Cardiac muscle cell (in vitro differentiated cells and primary cell): ENCODE results near the gene ZNF764. TPM values are rescaled to one million over a fixed set of nuclear protein-coding genes. Genes with fewer than 3 reads are reported as not detected.
A peak's percentile ranks its signal among the peaks of the same experiment; 100 is the strongest.
"Not testable (repeated sequence)": the region's sequence is repeated elsewhere in the genome, so short reads cannot be mapped to it uniquely, and the experiment has no call there.

Source experiments
- DNase-seq, 2 donors: peaks; one replicate each; pipeline versions ENCODE4 v3.0.0 to v3.0.0-alpha.2; 2010 to 2017; ENCODE audit warnings: low read depth in 1 of 2, low spot score in 1 of 2
- H3K27ac ChIP-seq: fragments of 200-600 bp; sonication (generic); 2 replicates; pipeline ENCODE4 v1.5.1; 2016
- H3K27me3 ChIP-seq: fragments of 200-600 bp; sonication (generic); 2 replicates; pipeline ENCODE4 v1.6.0; 2016; ENCODE audit warnings: control low read depth
- H3K36me3 ChIP-seq: fragments of 200-600 bp; sonication (generic); 2 replicates; pipeline ENCODE4 v1.5.1; 2016; ENCODE audit warnings: control low read depth
- H3K4me1 ChIP-seq: fragments of 200-600 bp; sonication (generic); 2 replicates; pipeline ENCODE4 v1.8.1; 2017; ENCODE audit warnings: low read depth, mild to moderate bottlenecking, mixed run types
- H3K4me3 ChIP-seq: fragments of 200-600 bp; sonication (generic); 2 replicates; pipeline ENCODE4 v1.5.1; 2016; ENCODE audit warnings: mild to moderate bottlenecking
- H3K9me3 ChIP-seq: fragments of 200-600 bp; sonication (generic); 2 replicates; pipeline ENCODE4 v1.5.1; 2017; ENCODE audit warnings: low read depth, mild to moderate bottlenecking, control low read depth
- CTCF ChIP-seq: IDR thresholded peaks from 2 replicates; pipeline ENCODE4 v1.5.1; 2012; ENCODE audit warnings: low read depth, mild to moderate bottlenecking, low read length
- polyA plus RNA-seq: library from polyadenylated mRNA; unstranded; fragments of >200 nt; fragmentation: Nextera tagmentation; extraction: Ambion mirVana; gene quantifications from 2 replicates; pipeline ENCODE4 v1.2.1, GENCODE V29; 2016
- total RNA-seq: library from RNA; depleted of rRNA; stranded (reverse); fragments of >200 nt; gene quantifications from 2 replicates; pipeline ENCODE4 v1.2.3, GENCODE V29; 2016

The ZNF764 gene
- total and polyA plus RNA-seq, 2 experiments from 2014 or later = 12.0 to 34.7 TPM

- TF ChIP-seq CTCF = no peak
- H3K4me3 ChIP-seq = no peak overlapping the region
- no peaks in the 10 kb centered on the region for H3K27me3 ChIP-seq
- no peaks in the 10 kb centered on the region for H3K36me3 ChIP-seq
- H3K9me3 ChIP-seq = no peaks in the 10 kb centered on the region
- DNase-seq = peak in 1 of 2 donors; percentile 65
- H3K4me1 ChIP-seq = peaks cover 48% of the 10 kb centered on the region
- H3K27ac ChIP-seq = peak overlapping the region; percentile 96
Observed at GRCh38 chr16:30539000-30539964, 18.9 kb downstream of the ZNF764 start.

GRCh38 chr16:30536391-30537024 is 21.7 kb downstream of the ZNF764 start:
- not testable (repeated sequence) for H3K4me3 ChIP-seq, DNase-seq, H3K27me3 ChIP-seq, H3K27ac ChIP-seq, H3K9me3 ChIP-seq, H3K36me3 ChIP-seq
- peaks cover 22% of the 10 kb centered on the region for H3K4me1 ChIP-seq

- Histone ChIP-seq H3K4me1 (peaks cover 16% of the 10 kb centered on the region), H3K27ac (peak overlapping the region; percentile 87), H3K36me3 (no peaks in the 10 kb centered on the region), H3K9me3 (no peaks in the 10 kb centered on the region), H3K27me3 (no peaks in the 10 kb centered on the region), H3K4me3 (peak overlapping the region; percentile 48)
- peak; percentile 78 for TF ChIP-seq CTCF
- peak; percentile 75 to 83 for DNase-seq
Observed at GRCh38 chr16:30535777-30536190, 22.4 kb downstream of the ZNF764 start.

DNA sequence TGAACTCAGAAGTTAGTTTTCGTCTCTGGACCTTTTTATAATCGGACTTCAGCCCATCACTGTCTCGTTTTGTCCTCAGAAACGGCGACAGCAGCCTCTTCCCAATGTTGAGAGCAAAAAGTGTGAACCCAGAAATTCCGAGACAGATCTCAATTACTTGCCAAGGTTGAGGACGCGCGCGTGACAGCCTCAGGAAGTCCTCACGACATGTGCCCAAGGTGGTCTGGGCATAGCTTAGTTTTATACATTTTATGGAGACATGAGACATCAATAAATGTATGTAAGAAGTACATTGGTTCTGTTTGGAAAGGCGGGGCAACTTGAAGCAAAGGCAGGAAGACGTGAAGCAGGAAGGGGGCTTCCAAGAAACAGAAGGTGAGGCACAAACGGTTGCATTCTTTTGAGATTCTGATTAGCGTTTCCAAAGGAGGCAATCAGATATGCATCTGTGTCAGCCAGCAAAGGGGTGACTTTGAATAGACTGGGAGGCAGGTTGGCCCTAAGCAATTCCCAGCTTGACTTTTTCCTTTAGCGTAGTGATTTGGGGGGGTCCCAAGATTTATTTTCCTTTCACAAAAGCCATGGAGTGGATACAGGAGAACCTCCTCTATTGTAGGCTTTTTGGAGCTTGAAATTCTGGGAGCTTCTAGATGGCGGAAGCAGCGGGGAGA is 22.9 kb downstream of the ZNF764 start:
- no peak for TF ChIP-seq CTCF
- peak overlapping the region; percentile 48 for H3K4me3 ChIP-seq
- H3K27ac ChIP-seq = peak overlapping the region; percentile 87
- H3K9me3 ChIP-seq = no peaks in the 10 kb centered on the region
- DNase-seq = peak in 1 of 2 donors; percentile 37
- H3K4me1 ChIP-seq = peaks cover 16% of the 10 kb centered on the region
- H3K27me3 ChIP-seq = no peaks in the 10 kb centered on the region
- no peaks in the 10 kb centered on the region for H3K36me3 ChIP-seq

DNA sequence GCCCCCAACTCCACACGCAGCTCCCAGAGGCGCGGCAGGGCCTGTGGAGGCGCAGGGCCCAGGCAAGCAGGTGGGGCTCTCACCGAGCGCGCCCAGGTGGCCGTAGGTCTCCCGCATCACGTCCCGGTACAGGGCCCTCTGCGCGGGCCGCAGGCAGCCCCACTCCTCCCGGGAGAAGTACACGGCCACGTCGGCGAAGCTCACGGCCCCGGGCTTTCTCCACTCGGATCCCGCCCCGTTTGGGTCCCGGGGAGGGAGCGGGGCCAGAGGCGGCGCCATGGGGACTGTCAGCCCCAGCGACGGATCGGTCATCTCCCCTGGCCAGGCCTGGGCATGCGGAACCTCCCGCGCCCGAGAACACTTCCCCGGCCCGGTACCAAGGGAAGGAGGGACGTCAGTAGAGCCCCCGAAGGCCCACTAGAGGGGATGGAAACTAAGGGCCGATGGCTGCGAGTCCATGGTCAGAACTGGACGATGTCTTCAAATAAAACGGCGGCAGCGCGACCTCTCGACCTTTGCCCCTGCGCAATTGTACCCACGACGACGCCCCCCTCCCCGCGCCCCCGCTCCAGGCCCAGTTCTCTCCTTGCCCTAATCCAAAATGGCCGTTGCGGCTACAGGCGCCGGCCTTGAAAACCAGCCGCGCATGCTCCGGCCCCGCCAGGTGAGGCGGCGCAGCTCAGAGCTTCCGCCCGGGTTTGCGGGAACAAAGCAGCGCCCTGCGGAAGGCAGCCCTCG is 23.6 kb downstream of the ZNF764 start, which contains the start of gene ZNF747:
Gene ZNF747 (minus strand): TSS at position 491 of the 738 bp plus-strand sequence. CDS start 179 bp downstream, at position 312.
- Histone ChIP-seq H3K4me1 (peaks cover 9% of the 10 kb centered on the region), H3K9me3 (no peaks in the 10 kb centered on the region), H3K36me3 (no peaks in the 10 kb centered on the region), H3K27ac (peak within 1 kb of the TSS; percentile 87), H3K4me3 (peak within 1 kb of the TSS; percentile 48), H3K27me3 (no peaks in the 10 kb centered on the region)
- peak; percentile 87 to 91 for DNase-seq
- no peak for TF ChIP-seq CTCF
